Glomerular visceral epithelial cell (primary cell): ENCODE results near the gene CACUL1.

ENCODE experiments used
- DNase-seq: peaks from one replicate; pipeline ENCODE4 v3.0.0-alpha.2; 2016; ENCODE audit errors: extremely low spot score

The CACUL1 gene

DNA sequence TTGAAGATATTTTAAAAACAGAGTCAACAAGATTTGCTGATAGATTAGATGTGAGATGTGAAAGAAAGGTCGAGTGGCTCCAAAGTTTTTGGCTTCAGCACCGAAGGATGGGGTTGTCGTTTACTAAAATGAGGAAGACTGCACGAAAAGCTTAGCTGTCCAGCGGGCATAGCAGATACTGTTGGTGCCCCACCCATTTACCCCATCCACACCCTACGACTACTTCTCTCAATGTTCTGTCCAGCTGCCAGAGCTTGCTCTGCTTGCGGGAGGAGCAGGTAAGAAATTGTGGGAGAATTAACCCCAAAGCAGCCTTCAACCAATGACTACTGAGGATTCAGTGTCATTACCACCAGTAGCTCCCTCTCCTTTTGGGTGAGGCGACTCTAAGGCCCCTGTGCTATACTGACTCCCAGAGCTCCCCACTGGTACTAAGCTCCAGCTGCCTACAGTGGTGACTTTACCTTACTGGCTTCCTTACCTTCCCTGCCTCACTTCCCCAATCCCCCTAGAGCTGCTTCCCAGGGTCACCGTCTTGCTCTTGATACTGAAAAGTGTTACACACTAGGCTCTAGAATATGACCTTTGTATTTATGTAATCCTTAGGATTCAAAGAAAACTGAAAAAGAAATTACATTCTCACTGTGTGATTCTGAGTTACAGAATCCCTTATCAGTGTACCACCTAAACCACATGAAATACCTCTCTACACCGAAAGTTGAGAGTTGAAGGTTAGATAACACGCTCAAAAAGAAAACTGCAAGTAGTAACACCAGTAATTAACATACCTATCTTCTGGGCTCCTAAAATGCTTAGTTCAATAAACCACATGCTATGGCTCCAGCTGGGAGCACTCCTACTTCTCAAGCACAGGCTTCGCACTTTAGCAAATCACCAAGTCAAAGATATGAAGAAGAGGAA lies 22.3 kb downstream of the CACUL1 start:
- DNase-seq, result no peak

DNA sequence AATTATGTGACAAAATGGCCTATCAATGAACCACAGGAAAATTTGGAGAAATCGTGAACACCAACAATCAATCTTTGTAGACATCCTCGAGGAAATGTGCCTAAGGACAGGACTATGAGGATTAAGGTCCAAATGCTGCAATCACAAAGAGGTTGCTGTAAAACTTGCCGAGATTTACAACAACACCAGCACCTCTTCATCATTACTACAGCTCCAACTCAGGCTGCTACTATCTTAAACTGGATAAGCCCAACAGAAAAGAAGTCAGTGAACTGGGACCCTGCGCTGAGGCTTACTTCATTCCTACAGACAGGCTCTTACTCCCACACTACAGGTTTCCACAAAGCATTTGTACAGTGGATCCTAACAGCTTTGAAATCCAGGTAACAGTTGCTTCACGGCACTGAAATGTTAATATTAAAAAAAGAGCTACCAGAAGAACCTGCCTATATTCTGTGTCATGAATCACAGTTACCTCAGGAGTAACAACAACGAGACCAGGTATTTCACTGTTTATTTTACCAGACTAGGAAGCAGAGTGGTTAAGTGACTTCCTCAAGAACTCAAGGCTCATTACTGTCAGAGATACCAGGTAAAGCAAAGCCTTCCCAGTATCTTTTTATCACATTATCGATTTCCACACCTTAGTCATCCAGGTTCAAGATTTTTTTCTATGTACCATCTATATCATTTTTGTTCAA lies 23.9 kb downstream of the CACUL1 start:
- no peak for DNase-seq

- no peak for DNase-seq
Observed at GRCh38 chr10:118729641-118730258, 25.0 kb downstream of the CACUL1 start.

GRCh38 chr10:118729200-118729599 lies 25.6 kb downstream of the CACUL1 start:
- no peak for DNase-seq

DNA sequence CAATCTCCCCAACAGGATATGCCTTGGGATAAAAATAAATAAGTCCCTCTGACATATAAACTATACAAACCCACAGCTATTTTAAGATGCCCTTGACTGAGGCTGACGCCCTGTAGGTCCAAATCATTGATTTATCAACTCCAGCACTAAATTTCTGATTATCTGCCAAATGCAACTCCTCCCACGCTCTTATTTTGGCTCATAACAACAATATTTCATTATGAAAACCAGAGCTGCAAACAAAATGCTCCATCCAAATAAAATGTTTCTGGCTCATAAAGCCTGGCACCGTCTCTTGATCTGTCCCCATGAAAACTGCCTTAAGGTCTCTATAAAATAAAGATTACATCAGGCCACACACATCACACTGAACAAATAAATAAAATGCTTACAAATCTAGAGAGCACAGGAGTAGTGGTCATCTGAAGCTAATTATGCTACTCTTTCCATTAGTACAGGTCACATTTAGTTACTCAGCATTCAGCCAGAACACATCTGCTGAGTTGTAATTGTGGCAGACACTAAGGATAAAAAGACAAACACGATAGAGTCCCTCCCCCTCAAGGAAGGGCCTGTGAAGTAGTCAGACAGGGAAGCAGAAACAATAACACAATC lies 28.8 kb downstream of the CACUL1 start:
- DNase-seq, result no peak

GRCh38 chr10:118723466-118723865 lies 31.3 kb downstream of the CACUL1 start:
- DNase-seq, result no peak

DNA sequence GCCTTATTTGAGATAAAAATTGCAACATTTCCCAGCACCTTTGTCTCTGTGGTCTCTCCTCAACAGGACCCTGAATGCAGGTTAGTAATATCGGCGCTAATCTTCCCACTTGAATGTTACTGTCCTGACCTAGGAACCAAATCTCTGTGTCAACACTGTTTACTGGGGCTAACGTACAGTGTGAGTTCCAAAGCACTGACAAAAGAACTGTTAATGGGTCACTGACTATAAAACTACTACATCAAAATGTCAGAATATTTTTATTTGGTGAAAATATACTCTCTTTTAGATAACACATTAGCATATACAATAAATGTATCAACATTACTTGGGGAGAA lies 33.3 kb downstream of the CACUL1 start:
- DNase-seq, result no peak

DNA sequence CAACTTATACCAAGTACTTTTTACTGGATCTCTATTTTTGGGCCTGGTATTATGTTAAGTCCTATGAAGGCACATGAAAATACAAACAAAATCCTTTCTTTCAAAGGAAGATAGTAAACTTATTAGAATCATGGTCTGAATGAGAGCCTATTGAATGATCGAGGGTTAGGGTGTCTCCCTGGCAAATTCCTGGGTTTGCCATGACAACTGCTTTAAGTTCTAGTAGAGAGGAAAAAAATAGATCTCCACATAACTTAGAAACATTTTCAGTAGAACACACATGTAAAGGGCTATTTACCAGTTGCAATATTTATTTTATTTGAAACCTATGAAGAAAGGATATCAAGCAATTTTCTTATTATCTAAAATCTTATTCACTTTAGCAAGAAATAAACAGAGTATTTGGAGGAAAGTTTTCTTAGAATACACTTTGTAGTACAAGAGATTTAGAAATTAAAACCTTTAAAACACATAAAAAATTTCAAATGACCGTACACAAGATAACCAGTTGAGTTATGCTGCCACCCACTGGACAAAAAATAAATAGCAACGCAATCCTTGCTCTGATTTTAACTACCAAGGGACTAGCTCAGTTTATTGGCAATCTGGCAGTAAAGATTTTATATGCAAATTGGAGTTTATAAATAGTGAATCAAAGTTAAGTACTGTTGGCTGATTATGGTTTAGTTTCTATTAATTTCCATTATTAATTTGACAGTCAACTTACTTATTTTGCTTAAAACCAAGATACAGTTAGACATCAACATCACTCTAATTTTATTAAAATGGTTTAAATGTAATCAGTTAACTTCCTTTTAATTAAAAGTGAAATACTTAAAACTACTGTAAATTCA lies 33.9 kb downstream of the CACUL1 start:
- DNase-seq, result peak; percentile 63

- no peak for DNase-seq
Observed at GRCh38 chr10:118714366-118714765, 40.4 kb downstream of the CACUL1 start.

DNA sequence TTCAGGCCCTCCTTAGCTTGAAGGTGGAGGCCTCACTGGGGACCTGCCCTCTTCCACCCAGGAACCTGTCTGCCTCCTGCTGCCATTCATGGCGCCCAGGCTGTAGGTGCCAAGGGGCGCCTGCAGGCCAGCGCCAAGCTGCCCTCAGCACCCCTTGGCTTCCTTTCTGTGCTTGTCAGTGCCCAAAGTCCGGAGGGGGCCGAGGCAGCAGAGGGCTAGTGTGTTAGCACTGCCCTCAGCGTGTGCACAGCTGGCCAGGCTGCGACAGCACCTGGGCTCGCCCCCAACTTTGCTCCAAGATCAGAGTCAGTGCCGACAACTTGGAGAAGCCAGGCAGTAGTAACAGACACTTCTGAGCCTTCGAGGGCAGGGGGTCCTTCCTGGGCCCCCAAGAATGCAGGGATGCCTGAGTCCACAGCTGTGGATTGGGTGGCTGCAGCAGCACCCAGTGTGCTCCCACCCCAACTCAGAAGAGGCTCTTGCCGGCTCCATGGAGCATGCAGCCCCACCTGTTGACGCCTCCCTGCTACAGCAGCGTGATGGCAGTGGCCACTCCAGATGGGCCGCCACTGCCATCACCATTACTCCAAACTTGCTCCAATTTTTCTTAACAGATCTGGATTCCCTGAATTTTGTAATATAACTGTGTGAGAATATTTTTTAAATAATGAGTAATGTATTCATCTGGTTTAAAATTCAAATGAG lies 41.7 kb downstream of the CACUL1 start:
- no peak for DNase-seq

DNA sequence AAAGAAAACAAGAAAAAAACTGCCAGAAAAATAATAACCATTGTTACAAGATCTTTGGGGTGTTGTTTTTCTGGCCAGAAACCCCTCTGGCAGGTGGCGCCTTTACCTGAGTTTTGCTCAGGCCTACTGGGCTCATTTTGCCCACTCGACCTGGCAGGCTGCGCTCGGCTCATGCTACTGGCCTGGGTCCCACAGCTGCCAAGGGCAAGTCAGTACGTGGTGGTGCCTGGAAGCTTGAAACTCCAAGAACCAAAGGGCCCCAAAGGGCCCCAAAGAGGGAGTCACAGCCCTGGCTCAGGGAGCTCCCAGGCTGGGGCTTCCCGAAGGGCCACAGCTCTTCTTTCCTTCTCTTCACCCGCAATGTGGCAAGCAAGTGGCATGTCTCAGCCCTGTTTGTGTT lies 42.7 kb downstream of the CACUL1 start:
- DNase-seq, result no peak

- no peak for DNase-seq
Observed at GRCh38 chr10:118710487-118710886, 44.3 kb downstream of the CACUL1 start.

DNA sequence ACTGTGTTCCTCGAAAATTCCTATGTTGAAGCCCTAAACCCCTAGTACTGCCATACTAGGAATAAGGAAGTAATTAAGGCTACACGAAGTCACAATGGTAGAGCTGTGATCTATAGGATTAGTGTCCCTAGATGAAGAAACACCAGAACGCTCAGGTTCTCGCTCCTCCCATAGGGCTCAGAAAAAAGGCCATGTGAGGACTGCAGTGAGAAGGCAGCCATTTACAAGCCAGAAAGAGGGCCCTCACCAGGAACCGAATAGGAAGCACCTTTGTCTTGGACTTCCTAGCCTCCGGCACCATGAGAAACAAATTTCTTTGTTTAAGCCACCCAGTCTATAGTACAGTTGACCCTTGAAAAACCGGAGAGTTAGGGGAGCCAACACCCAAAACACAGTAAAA lies 46.2 kb downstream of the CACUL1 start:
- DNase-seq, result no peak

DNA sequence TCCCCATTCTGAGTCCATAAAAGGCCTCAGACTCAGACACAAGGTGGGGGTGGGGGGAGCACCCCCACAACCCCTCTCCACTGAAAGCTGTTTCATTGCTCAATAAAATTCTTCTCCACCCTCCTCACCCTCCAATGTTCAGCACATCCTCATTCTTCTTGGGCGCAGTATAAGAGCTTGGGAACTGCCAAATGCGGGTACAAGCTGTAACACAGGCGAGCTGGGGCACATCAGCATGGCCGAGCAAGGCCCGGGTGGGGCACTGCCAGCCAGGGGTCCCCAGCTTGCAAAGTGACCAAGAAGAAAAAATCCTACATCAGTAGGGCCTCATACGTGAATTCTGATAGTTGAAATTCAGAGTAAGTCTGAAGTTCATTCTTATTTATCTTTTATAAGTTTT lies 50.1 kb downstream of the CACUL1 start:
- no peak for DNase-seq

DNA sequence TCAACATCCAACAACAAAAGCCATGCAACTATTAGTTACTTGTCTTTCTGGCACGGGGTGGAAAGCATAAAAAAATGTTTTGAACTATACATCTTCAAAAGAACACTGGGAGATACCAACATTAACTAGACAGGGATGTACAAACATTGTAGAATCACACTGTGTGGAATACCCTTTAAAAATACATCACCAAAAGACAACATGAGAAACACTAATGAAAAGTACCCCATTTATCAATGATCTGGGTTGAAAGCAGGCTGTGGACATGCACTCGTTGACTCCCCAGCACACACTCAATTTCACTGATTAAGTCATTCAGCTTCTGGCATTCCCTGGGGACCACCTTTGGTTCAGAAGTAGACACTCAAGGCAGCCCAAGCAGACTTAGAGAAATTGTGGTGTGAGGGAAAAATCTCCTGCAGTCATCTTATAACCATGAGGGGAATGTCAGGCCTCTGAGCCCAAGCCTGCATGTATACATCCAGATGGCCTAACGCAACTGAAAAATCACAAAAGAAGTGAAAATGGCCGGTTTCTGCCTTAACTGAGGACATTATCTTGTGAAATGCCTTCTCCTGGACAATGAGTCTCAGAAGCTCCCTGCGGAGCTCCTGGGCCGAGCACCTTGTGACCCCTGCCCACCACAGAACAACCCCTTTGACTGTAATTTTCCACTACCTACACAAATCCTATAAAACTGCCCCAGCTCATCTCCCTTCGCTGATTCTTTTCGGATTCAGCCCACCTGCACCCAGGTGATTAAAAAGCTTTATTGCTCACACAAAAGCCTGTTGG lies 53.0 kb downstream of the CACUL1 start:
- no peak for DNase-seq

GRCh38 chr10:118698421-118698820 lies 56.3 kb downstream of the CACUL1 start:
- DNase-seq, result peak; percentile 82

GRCh38 chr10:118694848-118695247 lies 59.9 kb downstream of the CACUL1 start:
- DNase-seq, result no peak

DNA sequence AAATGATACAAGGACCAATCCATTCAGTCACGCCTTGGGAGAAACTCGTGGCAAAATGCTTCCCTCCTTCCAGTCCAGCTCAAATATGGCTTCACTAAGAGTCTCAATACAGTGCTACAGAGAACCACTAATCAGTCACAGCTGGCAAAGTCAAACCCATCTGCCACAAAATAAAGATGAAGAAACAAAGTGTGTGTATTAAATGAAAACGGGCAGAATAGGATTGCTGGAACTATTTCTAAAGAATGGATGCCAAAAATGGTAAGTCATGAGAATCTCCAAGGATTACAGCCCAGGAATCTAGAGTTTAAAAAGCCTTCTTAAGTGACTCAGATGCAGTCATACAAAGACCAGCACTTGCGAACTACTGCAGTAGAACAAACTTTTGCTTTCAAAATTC lies 61.9 kb downstream of the CACUL1 start:
- DNase-seq, result peak; percentile 29

- DNase-seq, result no peak
Observed at GRCh38 chr10:118689070-118689858, 65.5 kb downstream of the CACUL1 start.
